NCI-H526 (cell line): ENCODE measurements around the gene NGF.
A peak's percentile ranks its signal among the peaks of the same experiment; 100 is the strongest.

Experiments used
- DNase-seq, 2 experiments: peaks; one replicate each; lab custom pipeline; 2025; lab: John Stamatoyannopoulos, UW

The NGF gene

DNA sequence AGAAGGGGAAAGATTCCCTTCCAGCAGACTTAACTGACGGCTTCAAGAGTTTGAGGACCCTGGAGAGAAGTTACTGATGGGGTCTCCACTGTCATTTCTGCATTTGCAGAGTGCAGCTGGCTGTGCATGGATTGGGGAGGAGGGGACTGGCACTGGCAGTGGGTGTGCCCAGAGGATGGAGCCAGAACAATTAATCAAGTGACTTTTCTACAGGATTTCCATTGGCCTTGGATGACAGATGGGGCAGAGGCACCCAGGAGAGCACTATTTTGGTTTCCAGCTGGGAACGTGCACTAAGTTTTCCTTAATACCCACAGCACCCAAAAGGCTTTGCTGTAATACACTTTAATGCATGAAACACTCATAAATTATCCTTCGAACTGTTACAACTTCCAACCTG, 1.3 kb downstream of the NGF start:
- no peak for DNase-seq

GRCh38 chr1:115332813-115333608, 5.0 kb downstream of the NGF start:
- DNase-seq = no peak

DNA sequence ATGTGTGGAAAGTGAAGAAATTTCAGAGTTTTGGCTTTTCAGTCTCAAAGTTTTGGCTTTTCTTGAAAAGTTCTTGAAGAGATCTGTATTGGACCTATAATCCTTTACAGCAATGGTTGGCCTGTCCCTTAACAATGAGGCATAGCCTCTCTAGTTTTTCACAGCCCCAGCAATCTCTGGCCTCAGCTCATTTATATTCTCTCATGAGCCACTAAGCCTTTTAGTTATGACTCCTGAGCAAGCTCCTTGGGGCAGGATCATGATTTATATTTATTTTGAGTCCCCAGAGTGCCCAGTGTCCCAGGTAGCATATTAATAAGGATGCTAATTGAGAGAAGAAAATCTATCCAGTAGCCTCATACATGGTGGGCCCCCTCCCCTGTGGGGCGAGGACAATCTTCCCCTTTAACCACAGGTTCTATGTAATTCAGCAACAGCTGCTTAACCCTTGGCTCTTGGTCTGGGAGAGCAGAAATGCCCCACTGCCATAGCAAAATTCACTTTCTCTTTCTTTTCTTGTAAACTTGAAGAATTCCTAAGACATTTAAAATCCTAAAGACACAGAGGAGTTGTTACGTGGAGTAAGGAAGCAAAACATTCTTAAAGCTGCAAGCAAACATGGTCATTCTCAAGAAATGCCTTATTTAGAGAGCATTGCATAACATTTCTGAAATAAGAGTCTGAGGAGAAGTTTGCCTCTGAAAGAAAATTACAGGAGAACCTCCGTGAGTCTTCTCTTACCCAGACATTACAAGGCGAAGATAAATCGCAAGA, 6.3 kb downstream of the NGF start:
- DNase-seq = no peak

DNA sequence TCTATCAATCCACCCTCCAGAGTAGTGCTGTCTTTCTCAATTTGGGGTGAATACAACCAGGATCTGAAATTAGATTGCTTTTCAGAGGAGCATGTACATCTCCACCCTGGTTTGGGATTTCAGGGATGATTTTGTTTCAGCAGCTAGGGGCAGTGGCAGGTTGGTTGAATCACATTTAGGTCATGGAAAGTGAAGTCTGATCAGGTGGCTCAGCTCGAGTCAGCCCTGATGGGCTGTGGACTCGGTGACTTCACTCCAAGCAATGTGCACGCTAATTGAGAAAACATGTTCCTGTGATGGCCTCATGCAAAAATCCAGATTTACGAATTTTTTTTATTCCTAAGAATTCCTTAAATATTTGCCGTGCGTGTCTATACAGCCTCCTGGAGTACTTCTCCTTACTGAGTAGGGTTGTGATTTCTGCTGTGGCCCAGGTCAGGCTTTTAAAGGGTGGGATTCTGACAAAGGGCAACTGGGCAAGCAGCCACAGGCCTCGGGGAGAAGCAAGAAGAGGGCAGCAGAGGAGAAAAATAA, 7.5 kb downstream of the NGF start:
- no peak for DNase-seq

GRCh38 chr1:115329965-115330364, 8.1 kb downstream of the NGF start:
- DNase-seq = no peak

- no peak for DNase-seq
Observed at GRCh38 chr1:115327270-115327669, 10.8 kb downstream of the NGF start.

- no peak for DNase-seq
Observed at GRCh38 chr1:115326419-115326818, 11.6 kb downstream of the NGF start.

GRCh38 chr1:115325874-115326273, 12.2 kb downstream of the NGF start:
- no peak for DNase-seq

DNA sequence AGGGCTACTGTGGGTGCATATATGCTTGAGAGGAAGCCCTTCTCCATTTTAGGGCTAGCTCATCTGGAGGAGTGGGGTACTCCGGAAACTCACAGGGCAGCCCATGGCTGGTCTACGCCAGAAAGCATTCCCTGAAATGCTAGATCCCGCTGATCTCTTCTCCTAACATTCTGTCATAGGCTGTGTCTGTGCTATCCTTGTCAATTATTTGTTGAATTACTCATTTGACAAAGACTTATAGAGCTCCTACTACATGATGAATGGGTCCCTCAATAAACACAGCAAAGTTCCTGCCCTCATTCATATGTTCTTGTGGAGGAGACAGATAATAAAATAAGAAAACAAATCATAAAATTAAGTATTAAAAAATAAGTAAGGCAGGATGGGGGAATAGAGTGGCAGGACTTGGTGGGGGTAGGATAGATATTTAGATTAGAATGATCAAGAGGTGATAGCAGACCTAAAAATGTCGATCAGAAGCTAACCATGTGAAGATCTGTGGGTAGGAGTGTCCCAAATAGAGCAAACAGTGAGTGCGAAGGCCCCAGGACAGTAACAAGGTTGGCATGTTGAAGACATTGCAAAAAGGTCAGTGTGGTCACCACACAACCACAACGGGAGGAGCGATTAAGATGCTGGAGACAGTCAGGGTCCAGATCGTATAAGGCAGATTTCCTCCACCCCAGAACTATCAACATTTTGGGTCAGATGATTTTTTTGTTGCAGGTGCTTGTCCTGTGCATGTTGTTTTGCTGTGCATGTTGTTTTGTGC, 13.2 kb downstream of the NGF start:
- DNase-seq = no peak

DNA sequence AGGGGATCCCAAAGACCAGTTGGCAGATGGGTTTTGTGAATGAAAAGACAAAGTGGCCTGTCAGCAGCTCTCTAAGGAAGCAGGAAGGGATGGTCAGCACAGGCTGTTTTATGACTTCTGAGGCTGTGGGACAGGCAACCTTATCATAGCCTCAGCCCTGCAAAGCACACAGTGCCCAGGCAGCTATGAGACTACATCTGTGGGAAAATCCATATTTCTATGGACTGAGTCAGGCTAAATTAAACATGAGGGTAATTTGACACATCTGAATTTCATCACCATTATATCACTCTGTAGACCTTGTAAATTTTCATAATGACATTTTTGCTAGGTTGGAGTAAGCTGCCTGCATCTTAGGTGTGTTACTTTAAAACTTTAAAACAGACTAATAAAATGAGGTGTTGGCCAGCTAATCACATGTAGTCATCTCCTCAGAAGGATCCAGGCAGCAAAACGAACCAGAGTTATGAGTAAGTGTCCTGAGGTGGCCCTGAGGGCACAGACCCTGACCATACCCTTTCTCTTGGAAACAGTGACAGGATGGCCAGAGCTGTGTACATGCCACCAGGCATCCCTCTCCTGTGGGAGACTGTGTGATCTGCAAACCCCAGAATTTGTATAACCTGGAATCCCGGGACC, 14.6 kb downstream of the NGF start:
- DNase-seq = no peak

GRCh38 chr1:115322631-115323030, 15.4 kb downstream of the NGF start:
- DNase-seq = no peak

DNA sequence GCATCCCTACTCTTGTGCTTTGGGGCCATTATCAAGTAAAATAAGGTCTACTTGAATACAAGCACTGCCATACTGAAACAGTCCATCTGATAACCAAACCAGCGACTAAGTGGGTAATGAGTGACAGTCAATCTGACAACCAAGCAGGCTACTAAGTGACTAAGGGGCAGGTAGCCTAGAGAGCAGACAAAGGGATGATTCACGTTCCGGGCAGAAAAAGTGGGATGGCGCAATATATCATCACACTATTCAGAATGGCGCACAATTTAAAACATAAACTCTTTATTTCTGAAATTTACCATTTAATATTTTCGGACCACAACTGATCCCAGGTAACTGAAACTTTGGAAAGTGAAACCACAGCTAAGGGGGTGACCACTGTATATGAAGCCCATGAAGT, 17.7 kb downstream of the NGF start:
- DNase-seq = no peak

DNA sequence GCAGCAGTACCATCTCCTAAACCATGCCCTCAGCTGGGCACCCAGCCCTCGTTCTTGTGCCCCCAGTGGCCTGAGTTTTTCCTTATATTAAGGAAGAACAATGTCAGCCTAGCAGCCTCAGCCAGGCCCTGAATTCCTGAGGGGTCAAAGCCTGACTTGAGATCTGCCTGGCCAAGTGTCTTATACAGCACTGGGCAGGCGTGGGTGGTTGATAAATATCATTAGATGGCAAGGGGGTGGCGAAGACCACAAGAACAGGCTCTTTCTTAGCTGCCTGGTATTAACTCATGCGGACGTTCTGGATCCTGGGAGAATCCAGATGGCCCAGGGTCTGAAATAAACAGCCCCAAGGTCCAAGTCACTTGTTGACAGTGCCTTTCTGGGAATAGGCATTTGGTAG, 18.3 kb downstream of the NGF start:
- no peak for DNase-seq

GRCh38 chr1:115317101-115318012, 20.7 kb downstream of the NGF start:
- DNase-seq = peak in 1 of 2 experiments; percentile 10

GRCh38 chr1:115314765-115315164, 23.3 kb downstream of the NGF start:
- no peak for DNase-seq

DNA sequence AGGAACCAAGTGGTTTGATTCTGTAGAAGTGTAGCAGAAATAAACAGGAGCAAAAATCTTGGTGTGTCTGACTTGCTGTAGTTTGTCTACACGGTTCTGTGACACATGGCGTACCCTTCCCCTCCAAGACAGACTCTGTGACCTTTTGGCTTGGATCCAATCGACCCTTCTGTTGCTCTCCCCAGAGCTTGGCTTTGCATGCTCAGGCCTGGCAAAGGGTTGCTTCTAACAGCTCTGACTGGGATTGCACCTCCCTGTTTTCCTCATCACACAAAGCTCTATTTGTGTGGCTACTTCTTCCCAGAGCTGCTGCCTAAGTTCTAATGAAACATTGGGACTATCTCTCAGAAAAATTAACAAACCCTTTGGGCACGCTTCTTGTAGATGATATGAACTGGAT, 24.0 kb downstream of the NGF start:
- DNase-seq = no peak

DNA sequence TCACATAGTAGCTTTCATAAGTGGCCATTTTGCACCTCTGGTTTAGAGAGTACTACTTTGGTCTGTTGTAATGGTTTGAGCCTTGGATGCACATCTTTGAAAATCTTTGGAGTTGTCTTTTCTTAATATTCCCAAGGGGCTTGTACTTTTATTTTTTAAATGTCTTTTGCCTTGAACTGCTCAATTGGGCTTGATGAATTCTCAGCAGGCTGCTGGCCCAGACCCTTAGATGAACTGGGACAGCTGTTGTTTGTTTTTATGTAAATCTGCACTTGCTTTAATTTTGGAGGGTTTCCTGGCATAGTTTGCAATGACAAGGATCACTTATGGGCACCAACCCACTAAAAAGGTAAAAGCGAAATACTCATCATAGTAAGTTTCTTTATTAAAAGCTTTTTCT, 24.9 kb downstream of the NGF start:
- no peak for DNase-seq

DNA sequence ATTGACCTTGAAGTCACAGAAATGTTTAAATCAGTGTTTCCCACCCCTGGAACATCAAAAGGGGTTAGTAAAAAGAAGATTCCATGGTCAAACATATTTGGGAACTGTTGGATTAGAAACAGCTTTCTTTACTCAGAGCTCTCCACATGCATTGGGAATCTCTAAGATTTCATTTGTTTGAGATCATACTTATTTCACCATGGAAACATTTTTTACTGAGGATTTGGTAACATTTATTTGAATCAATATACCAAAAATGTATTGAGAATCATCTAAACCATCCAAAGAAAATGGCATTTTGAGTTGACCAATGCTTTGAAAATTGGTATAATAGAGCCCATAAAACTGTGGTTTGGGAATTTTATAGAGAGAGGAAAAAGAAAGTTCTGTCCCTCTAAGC, 25.3 kb downstream of the NGF start:
- DNase-seq = no peak

DNA sequence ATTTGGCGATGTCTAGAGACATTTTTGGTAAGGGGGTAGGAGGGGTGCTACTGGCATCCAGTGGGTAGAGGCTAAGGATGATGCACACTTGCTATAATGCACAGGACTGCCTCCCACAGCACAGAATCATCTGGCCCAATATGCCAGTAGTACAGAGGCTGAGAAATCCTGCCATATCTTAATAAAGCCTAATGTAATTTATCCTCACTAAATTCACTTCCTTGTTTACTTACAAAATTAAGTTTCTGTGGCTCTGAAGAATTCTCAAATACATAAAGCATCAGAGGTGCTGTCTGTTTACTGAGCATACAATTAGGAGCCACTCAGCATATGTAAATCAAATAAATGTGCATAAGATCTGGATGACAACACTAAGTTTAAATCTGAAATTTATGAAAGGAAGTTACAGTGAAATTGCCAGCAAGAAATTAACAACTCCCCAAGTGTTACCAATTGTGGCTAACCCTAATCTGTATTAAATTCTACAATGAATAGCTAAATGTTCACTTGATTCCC, 26.5 kb downstream of the NGF start:
- DNase-seq = no peak

- DNase-seq = peak; percentile 82
Observed at GRCh38 chr1:115310581-115311473, 27.2 kb downstream of the NGF start.
